Panc1 (cell line): Measurements from ENCODE around the gene RIOK3. TPM values are rescaled to one million over a fixed set of nuclear protein-coding genes. Genes with fewer than 3 reads are reported as not detected.

Experiments
- ATAC-seq: fragments of 200-7000 bp; cut with Tn5 transposase; 2 replicates; pipeline ENCODE4 v1.9.1; 2020; ENCODE audit warnings: mild to moderate bottlenecking, moderate library complexity
- BruUV-seq: library from RNA; stranded (reverse); fragments of 400-500 nt; replicated peaks from 2 replicates; lab custom pipeline; 2021; lab: Mats Ljungman, UMichigan
- CTCF ChIA-PET: fragments of 300-600 bp; sonication (Branson Sonifier 250); formaldehyde crosslinking; loops from one replicate; lab custom pipeline; 2022; ENCODE audit warnings: antibody characterized with exemption; lab: Charles Lee
- POLR2A ChIA-PET: fragments of 300-600 bp; sonication (Branson Sonifier 250); formaldehyde crosslinking; loops from one replicate; lab custom pipeline; 2022; ENCODE audit warnings: antibody characterized with exemption; lab: Charles Lee
- DNase-seq: peaks from one replicate; pipeline ENCODE4 v3.0.0-alpha.2; 2010; ENCODE audit warnings: low read depth, low spot score
- H3K27ac ChIP-seq: 2 replicates; pipeline ENCODE4 v1.5.1; 2011; ENCODE audit warnings: mild to moderate bottlenecking, low read length, inconsistent platforms
- H3K27me3 ChIP-seq: fragments of 200-500 bp; sonication (Bioruptor generic); 2 replicates; pipeline ENCODE4 v1.6.0; 2014; ENCODE audit warnings: low read length, inconsistent platforms; ENCODE audit not compliant: control insufficient read depth, insufficient read depth
- H3K36me3 ChIP-seq: fragments of 200-500 bp; sonication (Bioruptor generic); 2 replicates; pipeline ENCODE4 v1.5.1; 2014; ENCODE audit warnings: inconsistent platforms, mild to moderate bottlenecking, low read length, moderate library complexity; ENCODE audit not compliant: control insufficient read depth, insufficient read depth
- H3K4me1 ChIP-seq: 2 replicates; pipeline ENCODE4 v1.5.1; 2011; ENCODE audit warnings: inconsistent platforms, mild to moderate bottlenecking, low read length, moderate library complexity; ENCODE audit not compliant: control insufficient read depth, insufficient read depth
- H3K4me3 ChIP-seq, 2 experiments: 2 replicates each; pipeline ENCODE4 v1.5.1; 2011 to 2012; ENCODE audit warnings: low read depth in 2 of 2, low read length in 2 of 2, mild to moderate bottlenecking in 2 of 2, inconsistent platforms in 1 of 2, moderate library complexity in 1 of 2
- H3K9me3 ChIP-seq: fragments of 200-500 bp; sonication (Bioruptor generic); 2 replicates; pipeline ENCODE4 v1.5.1; 2014; ENCODE audit warnings: low read depth, mild to moderate bottlenecking, inconsistent platforms, low read length, moderate library complexity; ENCODE audit not compliant: control insufficient read depth, insufficient read depth
- POLR2AphosphoS5 ChIP-seq: IDR thresholded peaks from 2 replicates; pipeline ENCODE4 v1.6.1; 2012; ENCODE audit warnings: mild to moderate bottlenecking, low read depth, low read length, moderate library complexity
- SIN3A ChIP-seq: IDR thresholded peaks from 2 replicates; pipeline ENCODE4 v1.6.1; 2012; ENCODE audit warnings: low read depth, mild to moderate bottlenecking, low read length, moderate library complexity, borderline replicate concordance; ENCODE audit not compliant: insufficient read depth
- TCF7L2 ChIP-seq: IDR thresholded peaks from 2 replicates; pipeline ENCODE4 v1.6.1; 2011; ENCODE audit warnings: mild to moderate bottlenecking, low read depth, low read length, inconsistent platforms
- in situ Hi-C: cut with HindIII; loops from 2 replicates; pipeline ENCODE4 v1.10.0; 2016; ENCODE audit warnings: low sequenced_read_pairs, low pct_unique_long_range_greater_than_20kb
- intact Hi-C: fragments of 100-400 bp; cut with micrococcal nuclease; formaldehyde crosslinking; loops from one replicate; pipeline ENCODE4 v1.10.0; 2022; ENCODE audit not compliant: unreplicated experiment
- total RNA-seq: library from RNA; stranded (reverse); gene quantifications from one replicate; pipeline ENCODE4 v1.2.1, GENCODE V29; 2021; ENCODE audit not compliant: unreplicated experiment
- TF ChIP-seq, protein P1 (sequence below): fragments of 450-650 bp; IDR thresholded peaks from 2 replicates; pipeline ENCODE4 v1.5.1; 2017; ENCODE audit warnings: mild to moderate bottlenecking
- TF ChIP-seq, protein P2 (sequence below), 2 experiments: IDR thresholded peaks; 2 replicates each; pipeline ENCODE4 v1.6.1; 2011 to 2012; ENCODE audit warnings: low read depth in 2 of 2, control low read depth in 1 of 2, low read length in 1 of 2, mild to moderate bottlenecking in 1 of 2, moderate library complexity in 1 of 2; ENCODE audit not compliant: insufficient read depth in 1 of 2

The RIOK3 gene
- total RNA-seq, 1 experiment from 2014 or later, result 74.7 TPM

DNA sequence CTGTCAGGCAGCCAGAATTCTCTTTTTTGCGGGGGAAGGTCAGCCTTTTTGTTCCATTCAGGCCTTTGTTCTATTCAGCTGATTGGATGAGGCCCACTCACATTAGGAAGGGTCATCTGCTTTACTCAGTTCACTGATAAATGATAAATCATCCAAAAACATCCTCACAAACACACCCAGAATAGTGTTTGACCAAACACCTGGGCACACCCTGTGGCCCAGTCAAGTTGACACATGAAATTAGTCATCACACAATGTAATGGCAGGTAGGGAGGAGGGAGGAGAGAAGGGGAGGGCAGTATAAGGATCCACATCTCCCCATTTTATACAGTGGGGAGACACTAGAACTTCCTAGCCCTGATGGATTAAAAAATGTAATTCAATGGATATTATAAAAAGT, 41.9 kb downstream of the RIOK3 start:
- ATAC-seq, result no peak
- Histone ChIP-seq H3K9me3 (no peaks in the 10 kb centered on the region), H3K4me1 (no peaks in the 10 kb centered on the region), H3K27me3 (no peaks in the 10 kb centered on the region), H3K27ac (no peak overlapping the region), H3K36me3 (no peaks in the 10 kb centered on the region), H3K4me3 (no peak overlapping the region)
- intact Hi-C loops, result no loop called here
- TF ChIP-seq TCF7L2, result no peak
- TF ChIP-seq, protein P1, sequence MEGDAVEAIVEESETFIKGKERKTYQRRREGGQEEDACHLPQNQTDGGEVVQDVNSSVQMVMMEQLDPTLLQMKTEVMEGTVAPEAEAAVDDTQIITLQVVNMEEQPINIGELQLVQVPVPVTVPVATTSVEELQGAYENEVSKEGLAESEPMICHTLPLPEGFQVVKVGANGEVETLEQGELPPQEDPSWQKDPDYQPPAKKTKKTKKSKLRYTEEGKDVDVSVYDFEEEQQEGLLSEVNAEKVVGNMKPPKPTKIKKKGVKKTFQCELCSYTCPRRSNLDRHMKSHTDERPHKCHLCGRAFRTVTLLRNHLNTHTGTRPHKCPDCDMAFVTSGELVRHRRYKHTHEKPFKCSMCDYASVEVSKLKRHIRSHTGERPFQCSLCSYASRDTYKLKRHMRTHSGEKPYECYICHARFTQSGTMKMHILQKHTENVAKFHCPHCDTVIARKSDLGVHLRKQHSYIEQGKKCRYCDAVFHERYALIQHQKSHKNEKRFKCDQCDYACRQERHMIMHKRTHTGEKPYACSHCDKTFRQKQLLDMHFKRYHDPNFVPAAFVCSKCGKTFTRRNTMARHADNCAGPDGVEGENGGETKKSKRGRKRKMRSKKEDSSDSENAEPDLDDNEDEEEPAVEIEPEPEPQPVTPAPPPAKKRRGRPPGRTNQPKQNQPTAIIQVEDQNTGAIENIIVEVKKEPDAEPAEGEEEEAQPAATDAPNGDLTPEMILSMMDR, result no peak
- no peak for TF ChIP-seq POLR2AphosphoS5
- TF ChIP-seq, protein P2, sequence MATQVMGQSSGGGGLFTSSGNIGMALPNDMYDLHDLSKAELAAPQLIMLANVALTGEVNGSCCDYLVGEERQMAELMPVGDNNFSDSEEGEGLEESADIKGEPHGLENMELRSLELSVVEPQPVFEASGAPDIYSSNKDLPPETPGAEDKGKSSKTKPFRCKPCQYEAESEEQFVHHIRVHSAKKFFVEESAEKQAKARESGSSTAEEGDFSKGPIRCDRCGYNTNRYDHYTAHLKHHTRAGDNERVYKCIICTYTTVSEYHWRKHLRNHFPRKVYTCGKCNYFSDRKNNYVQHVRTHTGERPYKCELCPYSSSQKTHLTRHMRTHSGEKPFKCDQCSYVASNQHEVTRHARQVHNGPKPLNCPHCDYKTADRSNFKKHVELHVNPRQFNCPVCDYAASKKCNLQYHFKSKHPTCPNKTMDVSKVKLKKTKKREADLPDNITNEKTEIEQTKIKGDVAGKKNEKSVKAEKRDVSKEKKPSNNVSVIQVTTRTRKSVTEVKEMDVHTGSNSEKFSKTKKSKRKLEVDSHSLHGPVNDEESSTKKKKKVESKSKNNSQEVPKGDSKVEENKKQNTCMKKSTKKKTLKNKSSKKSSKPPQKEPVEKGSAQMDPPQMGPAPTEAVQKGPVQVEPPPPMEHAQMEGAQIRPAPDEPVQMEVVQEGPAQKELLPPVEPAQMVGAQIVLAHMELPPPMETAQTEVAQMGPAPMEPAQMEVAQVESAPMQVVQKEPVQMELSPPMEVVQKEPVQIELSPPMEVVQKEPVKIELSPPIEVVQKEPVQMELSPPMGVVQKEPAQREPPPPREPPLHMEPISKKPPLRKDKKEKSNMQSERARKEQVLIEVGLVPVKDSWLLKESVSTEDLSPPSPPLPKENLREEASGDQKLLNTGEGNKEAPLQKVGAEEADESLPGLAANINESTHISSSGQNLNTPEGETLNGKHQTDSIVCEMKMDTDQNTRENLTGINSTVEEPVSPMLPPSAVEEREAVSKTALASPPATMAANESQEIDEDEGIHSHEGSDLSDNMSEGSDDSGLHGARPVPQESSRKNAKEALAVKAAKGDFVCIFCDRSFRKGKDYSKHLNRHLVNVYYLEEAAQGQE (IDR thresholded peaks at IDR 0.05; ENCODE audit: insufficient read depth in 1 of 2, low read depth in 2 of 2, low read length in 1 of 2), result no peak
- TF ChIP-seq SIN3A, result no peak
- ChIA-PET POLR2A (no interaction called here), CTCF (no interaction called here)
- in situ Hi-C loops, result no loop called here
- BruUV-seq, result no TSS peak
- DNase-seq, result no peak

DNA sequence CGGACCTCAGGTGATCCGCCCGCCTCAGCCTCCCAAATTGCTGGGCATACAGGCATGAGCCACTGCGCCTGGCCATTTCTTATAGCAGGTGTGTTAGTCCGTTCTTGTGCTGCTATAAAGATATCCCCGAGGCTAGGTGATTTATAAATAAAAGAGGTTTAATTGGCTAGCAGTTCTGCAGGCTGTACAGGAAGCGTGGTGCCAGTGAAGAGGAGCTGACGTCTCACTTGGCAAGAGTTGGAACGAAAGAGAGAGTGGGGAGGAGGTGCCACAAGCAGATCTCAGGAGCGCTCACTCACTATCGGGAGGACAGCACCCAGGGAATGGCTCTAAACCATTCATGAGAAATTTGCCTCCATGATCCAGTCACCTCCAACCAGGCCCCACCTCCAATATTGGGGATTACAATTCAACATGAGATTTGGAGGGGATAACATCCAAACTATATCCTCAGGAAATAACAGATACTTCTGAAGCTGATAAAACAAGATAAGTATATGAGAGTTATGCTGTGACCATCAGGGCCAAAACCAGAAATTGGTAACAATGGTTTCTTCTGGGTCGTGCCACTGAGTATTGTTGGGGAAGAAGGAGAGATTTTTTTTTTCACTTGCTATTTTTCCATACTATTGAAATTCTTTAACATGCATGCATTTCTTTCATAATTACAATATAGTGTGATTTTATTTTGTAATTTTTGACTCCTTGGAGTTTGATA, 42.8 kb downstream of the RIOK3 start:
- Histone ChIP-seq H3K36me3 (no peaks in the 10 kb centered on the region), H3K27ac (no peak overlapping the region), H3K4me3 (no peak overlapping the region), H3K4me1 (no peaks in the 10 kb centered on the region), H3K27me3 (no peaks in the 10 kb centered on the region), H3K9me3 (no peaks in the 10 kb centered on the region)
- intact Hi-C loops, result no loop called here
- BruUV-seq, result no TSS peak
- TF ChIP-seq, protein P2 (IDR thresholded peaks at IDR 0.05; ENCODE audit: insufficient read depth in 1 of 2, low read depth in 2 of 2, low read length in 1 of 2), result no peak
- in situ Hi-C loops, result no loop called here
- CTCF ChIA-PET, result no interaction called here
- POLR2A ChIA-PET, result interaction anchor here (0.7 kb wide), 1 partner anchor 50 kb away, joined by 6 read pairs; no protein-coding TSS in a partner anchor
- ATAC-seq, result no peak
- DNase-seq, result no peak
